Heart right ventricle (tissue), 16 donors: Measurements from ENCODE around the gene SDC1. TPM values are rescaled to one million over a fixed set of nuclear protein-coding genes. Genes with fewer than 3 reads are reported as not detected.

Experiments
- ATAC-seq, 8 donors: fragments of 200-7000 bp; cut with Tn5 transposase; one replicate each; pipeline ENCODE4 v1.9.1; 2020; ENCODE audit warnings: mild to moderate bottlenecking in 8 of 8, moderate library complexity in 8 of 8, moderate number of reproducible peaks in 1 of 8
- DNase-seq, 2 donors: peaks; one replicate each; pipeline ENCODE4 v3.0.0-alpha.2; 2020
- H3K27ac ChIP-seq, 10 donors: fragments of 200-600 bp; sonication (generic) in 2 of 10; one replicate each; pipeline versions ENCODE4 v1.5.0 to v1.8.0; 2020 to 2022; ENCODE audit warnings: mild to moderate bottlenecking in 3 of 10
- H3K27me3 ChIP-seq, 7 donors: fragments of 200-600 bp; one replicate each; pipeline ENCODE4 v1.8.0; 2021 to 2022; ENCODE audit warnings: mild to moderate bottlenecking in 2 of 7
- H3K36me3 ChIP-seq, 9 donors: fragments of 200-600 bp; sonication (generic) in 1 of 9; one replicate each; pipeline versions ENCODE4 v1.5.0 to v1.8.0; 2020 to 2022; ENCODE audit warnings: mild to moderate bottlenecking in 2 of 9
- H3K4me1 ChIP-seq, 9 donors: fragments of 200-600 bp; sonication (generic) in 1 of 9; one replicate each; pipeline versions ENCODE4 v1.5.0 to v1.8.0; 2020 to 2022; ENCODE audit warnings: mild to moderate bottlenecking in 4 of 9
- H3K4me3 ChIP-seq, 10 donors: fragments of 200-600 bp; sonication (generic) in 2 of 10; one replicate each; pipeline versions ENCODE4 v1.5.0 to v1.8.0; 2020 to 2022; ENCODE audit warnings: mild to moderate bottlenecking in 7 of 10, moderate library complexity in 2 of 10
- H3K9me3 ChIP-seq, 11 donors: fragments of 200-600 bp in 10 of 11; sonication (generic) in 2 of 11; one replicate each; pipeline versions ENCODE4 v1.5.0 to v1.8.0; 2013 to 2022; ENCODE audit warnings: mild to moderate bottlenecking in 2 of 11, control low read depth in 1 of 11, moderate library complexity in 1 of 11
- WGBS, 2 donors: extraction: QIAGEN DNeasy Blood & Tissue Kit; methylation state at CpG; one replicate each; pipeline ENCODE4 v1.1.7; 2013; ENCODE audit warnings: inconsistent platforms in 1 of 2; 5-methylcytosine and 5-hydroxymethylcytosine counted together
- intact Hi-C, 10 donors: fragments of 100-400 bp; cut with DNase I; formaldehyde crosslinking; loops; one replicate each; pipeline versions ENCODE4 v1.11.1 to v1.14.2; 2022
- polyA plus RNA-seq, 2 donors: library from polyadenylated mRNA; stranded (reverse); fragments of 200-250 nt; gene quantifications; one replicate each; pipeline ENCODE4 v1.2.3, GENCODE V29; 2013
- total RNA-seq, 10 donors: library from RNA; stranded (reverse); fragmentation: NEBNext Ultra II Directional in 3 of 10; extraction: Animal tissue kit (Norgen Biotek cat#: 25700) in 3 of 10; gene quantifications; one replicate each; pipeline versions ENCODE4 v1.2.1 to v1.2.4, GENCODE V29; 2021 to 2023
- TF ChIP-seq, protein P1 (sequence below), 9 donors: fragments of 200-600 bp; sonication (generic) in 2 of 9; IDR thresholded peaks; one replicate each; pipeline versions ENCODE4 v1.5.0 to v1.8.0; 2021 to 2022; ENCODE audit warnings: antibody characterized with exemption in 9 of 9, mild to moderate bottlenecking in 5 of 9, moderate library complexity in 1 of 9
- donor health status: Arrhythmogenic right ventricular cardiomyopathy.
- donor health status: ischemic (EF 13 %, LVEDD 7.1; RV severe dilation, severe dysfunction).
- donor health status: healthy with polysubstance abuse.
- donor health status: DM: no; HTN: yes; CAD: no.
- donor health status: DM: no; HTN: no; CAD: no.
- donor health status: ischemic (EF 25% LVEDD 6.9; RV normal size, moderate dysfunction).
- donor health status: ischemic (EF 25% LVEDD 5.7; RV mildly dilated, moderate dysfunction).
- donor health status: healthy.
- donor health status: DM: yes; HTN: yes; CAD: no.
- donor health status: Ischemic cardiomyopathy.
- donor health status: ischemic (EF 35%, LVEDD 5.7; RV mildly dilated, moderate dysfunction).
- donor health status: nonischemic (EF 11% LVEDD 7.7; RV severe dilation, severe dysfunction).
- donor health status: DM: yes; HTN: yes; CAD: no.
- donor health status: PGD.
- donor health status: ischemic (EF 29% LVEDD 5.4; RV normal size, mild dysfunction).
- donor health status: nonischemic (EF 23%, LVEDD 6.1; RV moderate dilation, normal function).

The SDC1 gene
- total and polyA plus RNA-seq, 12 donors: 0.27 to 2.1 (median 0.33) TPM; not detected in 2

DNA sequence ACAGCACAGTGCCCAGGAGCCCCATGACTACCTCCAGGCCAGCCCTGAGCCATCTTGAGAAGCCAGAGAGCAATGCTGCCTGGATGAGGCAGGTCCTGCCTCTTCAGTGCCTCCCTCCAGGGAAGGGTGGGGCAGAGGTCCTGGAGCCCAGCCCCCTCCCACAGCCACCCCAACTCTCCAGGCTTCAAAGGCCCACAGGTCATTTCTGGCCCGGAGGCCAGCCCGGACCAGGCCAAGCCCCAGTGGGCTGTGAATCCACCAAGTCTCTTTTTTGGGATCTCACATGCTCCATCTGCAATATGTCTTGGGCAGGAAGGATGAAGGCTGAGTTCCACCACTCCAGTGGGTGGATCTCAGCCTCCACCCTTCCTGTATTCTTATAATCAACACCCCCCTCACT is 36.7 kb downstream of the SDC1 start:
- Histone ChIP-seq H3K27me3 (no peaks in the 10 kb centered on the region), H3K27ac (no peak overlapping the region), H3K9me3 (no peaks in the 10 kb centered on the region), H3K36me3 (no peaks in the 10 kb centered on the region), H3K4me3 (no peak overlapping the region), H3K4me1 (peaks cover 0 to 19% (median 0%) of the 10 kb centered on the region in 9 donors)
- TF ChIP-seq, protein P1, sequence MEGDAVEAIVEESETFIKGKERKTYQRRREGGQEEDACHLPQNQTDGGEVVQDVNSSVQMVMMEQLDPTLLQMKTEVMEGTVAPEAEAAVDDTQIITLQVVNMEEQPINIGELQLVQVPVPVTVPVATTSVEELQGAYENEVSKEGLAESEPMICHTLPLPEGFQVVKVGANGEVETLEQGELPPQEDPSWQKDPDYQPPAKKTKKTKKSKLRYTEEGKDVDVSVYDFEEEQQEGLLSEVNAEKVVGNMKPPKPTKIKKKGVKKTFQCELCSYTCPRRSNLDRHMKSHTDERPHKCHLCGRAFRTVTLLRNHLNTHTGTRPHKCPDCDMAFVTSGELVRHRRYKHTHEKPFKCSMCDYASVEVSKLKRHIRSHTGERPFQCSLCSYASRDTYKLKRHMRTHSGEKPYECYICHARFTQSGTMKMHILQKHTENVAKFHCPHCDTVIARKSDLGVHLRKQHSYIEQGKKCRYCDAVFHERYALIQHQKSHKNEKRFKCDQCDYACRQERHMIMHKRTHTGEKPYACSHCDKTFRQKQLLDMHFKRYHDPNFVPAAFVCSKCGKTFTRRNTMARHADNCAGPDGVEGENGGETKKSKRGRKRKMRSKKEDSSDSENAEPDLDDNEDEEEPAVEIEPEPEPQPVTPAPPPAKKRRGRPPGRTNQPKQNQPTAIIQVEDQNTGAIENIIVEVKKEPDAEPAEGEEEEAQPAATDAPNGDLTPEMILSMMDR (IDR thresholded peaks at IDR 0.05): no peak
- DNase-seq (no peak), ATAC-seq (no peak)
- intact Hi-C loops: no loop called here
- 66 to 71% methylated on average over 2 of the region's 2 CpGs for WGBS, 2 donors

DNA sequence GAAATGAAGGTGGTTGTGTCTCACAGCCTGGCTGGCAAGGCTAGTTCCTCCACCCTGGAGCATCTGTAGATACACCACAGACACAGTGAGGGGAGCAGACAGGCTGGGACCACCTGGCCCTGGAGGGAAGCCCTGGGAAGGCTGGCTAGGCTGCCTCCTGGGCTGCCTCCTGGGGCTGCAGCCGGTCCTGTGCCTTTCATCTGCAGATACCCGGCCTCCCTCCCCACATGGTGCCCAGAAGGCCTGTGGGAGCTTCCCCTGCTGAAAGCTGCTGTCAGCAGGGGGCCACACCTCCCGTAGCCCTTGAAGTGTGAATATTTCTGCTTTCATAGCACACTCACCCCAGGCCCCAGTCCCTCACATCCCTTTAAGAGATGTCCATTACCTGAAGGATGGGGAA is 37.6 kb downstream of the SDC1 start:
- Histone ChIP-seq H3K9me3 (no peaks in the 10 kb centered on the region), H3K36me3 (no peaks in the 10 kb centered on the region), H3K4me3 (no peak overlapping the region), H3K27ac (no peak overlapping the region), H3K27me3 (no peaks in the 10 kb centered on the region), H3K4me1 (peaks cover 0 to 19% (median 0%) of the 10 kb centered on the region in 9 donors)
- DNase-seq (no peak), ATAC-seq (no peak)
- WGBS, 2 donors: 65 to 70% methylated on average over 3 of the region's 3 CpGs
- TF ChIP-seq, protein P1 (IDR thresholded peaks at IDR 0.05): no peak
- intact Hi-C loops: no loop called here

DNA sequence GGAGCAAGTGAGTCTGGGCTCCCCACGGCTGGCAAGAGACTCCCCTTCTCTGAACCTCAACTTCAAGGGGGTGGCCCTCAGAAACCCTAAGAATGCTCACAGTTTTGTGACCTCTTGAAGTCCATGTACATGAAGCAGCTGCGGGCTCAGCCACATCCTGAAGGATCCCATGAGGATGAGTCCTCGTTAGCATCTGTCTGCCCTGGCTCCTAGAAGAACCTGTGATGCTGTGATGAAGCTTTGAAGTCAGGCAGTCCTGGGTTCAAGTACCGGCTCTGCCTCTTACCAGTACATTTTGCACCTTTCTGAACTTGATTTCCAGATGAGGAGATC is 38.1 kb downstream of the SDC1 start:
- ATAC-seq (no peak), DNase-seq (no peak)
- TF ChIP-seq, protein P1 (IDR thresholded peaks at IDR 0.05): no peak
- H3K36me3 ChIP-seq: no peaks in the 10 kb centered on the region
- intact Hi-C loops: no loop called here
- no peaks in the 10 kb centered on the region for H3K27me3 ChIP-seq
- WGBS, 2 donors: 74 to 77% methylated on average over 4 of the region's 4 CpGs
- H3K9me3 ChIP-seq: no peaks in the 10 kb centered on the region
- no peak overlapping the region for H3K4me3 ChIP-seq
- H3K4me1 ChIP-seq: peaks cover 0 to 19% (median 0%) of the 10 kb centered on the region in 9 donors
- no peak overlapping the region for H3K27ac ChIP-seq

GRCh38 chr2:20186078-20186854 is 38.7 kb downstream of the SDC1 start:
- no peak for DNase-seq
- TF ChIP-seq, protein P1 (IDR thresholded peaks at IDR 0.05): no peak
- H3K27me3 ChIP-seq: no peaks in the 10 kb centered on the region
- ATAC-seq: peak in 3 of 8 donors; percentile 24 to 38 (median 25)
- H3K27ac ChIP-seq: peak overlapping the region in 1 of 10 donors; percentile 73
- H3K4me3 ChIP-seq: no peak overlapping the region
- intact Hi-C loops: no loop called here
- H3K4me1 ChIP-seq: peaks cover 0 to 19% (median 0%) of the 10 kb centered on the region in 9 donors
- no peaks in the 10 kb centered on the region for H3K36me3 ChIP-seq
- 88% methylated on average over 13 of the region's 13 CpGs for WGBS, 2 donors
- no peaks in the 10 kb centered on the region for H3K9me3 ChIP-seq
